ENCODE results near the gene ASTN2.
A peak's percentile ranks its signal among the peaks of the same experiment; 100 is the strongest.

Gene ASTN2

DNA sequence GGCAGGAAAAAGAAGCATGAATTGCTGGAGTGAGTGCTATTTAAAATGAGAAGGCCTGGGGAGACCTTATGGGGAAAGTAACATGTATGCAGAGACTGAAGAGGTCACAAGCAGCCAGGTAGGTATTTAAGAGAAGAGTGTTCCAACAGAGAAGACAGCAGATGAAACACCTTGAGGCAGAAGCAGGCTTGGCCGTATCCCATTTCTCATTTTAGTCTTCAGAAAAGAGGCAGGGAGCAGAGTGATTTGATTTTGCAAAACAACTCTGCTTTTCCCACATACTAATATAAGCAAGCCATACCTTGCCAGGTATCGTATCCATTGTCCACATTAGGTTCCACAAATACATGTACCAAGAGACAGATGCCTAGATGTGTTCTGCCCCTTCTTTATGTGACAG, 244.3 kb downstream of the ASTN2 start:
- Histone ChIP-seq H3K4me3 (ENCODE audit: low read depth in 1 of 2, low read length in 2 of 2) (no peak overlapping the region), H3K79me2 (ENCODE audit: insufficient read depth, low read length) (no peaks in the 10 kb centered on the region), H3K4me2 (ENCODE audit: insufficient read depth, low read length) (no peak overlapping the region), H3K9ac (ENCODE audit: low read depth, low read length) (no peak overlapping the region), H3K27me3 (ENCODE audit: insufficient read depth, low read length, poor library complexity) (no peaks in the 10 kb centered on the region), H2AFZ (ENCODE audit: low read depth, low read length) (no peak overlapping the region), H3K4me1 (ENCODE audit: insufficient read depth, low read length) (no peaks in the 10 kb centered on the region), H3K27ac (ENCODE audit: low read length) (no peak overlapping the region), H3K36me3 (ENCODE audit: insufficient read depth, low read length) (no peaks in the 10 kb centered on the region), H4K20me1 (ENCODE audit: insufficient read depth, low read length) (no peaks in the 10 kb centered on the region), H3K9me3 (ENCODE audit: insufficient read depth, low read length, severe bottlenecking) (no peaks in the 10 kb centered on the region)
- DNase-seq (no peak), ATAC-seq (ENCODE audit: insufficient read depth, low read depth) (no peak)
- TF ChIP-seq, protein P1, sequence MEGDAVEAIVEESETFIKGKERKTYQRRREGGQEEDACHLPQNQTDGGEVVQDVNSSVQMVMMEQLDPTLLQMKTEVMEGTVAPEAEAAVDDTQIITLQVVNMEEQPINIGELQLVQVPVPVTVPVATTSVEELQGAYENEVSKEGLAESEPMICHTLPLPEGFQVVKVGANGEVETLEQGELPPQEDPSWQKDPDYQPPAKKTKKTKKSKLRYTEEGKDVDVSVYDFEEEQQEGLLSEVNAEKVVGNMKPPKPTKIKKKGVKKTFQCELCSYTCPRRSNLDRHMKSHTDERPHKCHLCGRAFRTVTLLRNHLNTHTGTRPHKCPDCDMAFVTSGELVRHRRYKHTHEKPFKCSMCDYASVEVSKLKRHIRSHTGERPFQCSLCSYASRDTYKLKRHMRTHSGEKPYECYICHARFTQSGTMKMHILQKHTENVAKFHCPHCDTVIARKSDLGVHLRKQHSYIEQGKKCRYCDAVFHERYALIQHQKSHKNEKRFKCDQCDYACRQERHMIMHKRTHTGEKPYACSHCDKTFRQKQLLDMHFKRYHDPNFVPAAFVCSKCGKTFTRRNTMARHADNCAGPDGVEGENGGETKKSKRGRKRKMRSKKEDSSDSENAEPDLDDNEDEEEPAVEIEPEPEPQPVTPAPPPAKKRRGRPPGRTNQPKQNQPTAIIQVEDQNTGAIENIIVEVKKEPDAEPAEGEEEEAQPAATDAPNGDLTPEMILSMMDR (IDR thresholded peaks at IDR 0.05; ENCODE audit: borderline replicate concordance, extremely low read depth, low read length, poor library complexity, severe bottlenecking): no peak
- no peak for TF ChIP-seq EZH2 (IDR thresholded peaks at IDR 0.05; ENCODE audit: borderline replicate concordance, low read depth, low read length, severe bottlenecking)

- Histone ChIP-seq H3K4me2 (ENCODE audit: insufficient read depth, low read length) (no peak overlapping the region), H3K4me3 (ENCODE audit: low read depth in 1 of 2, low read length in 2 of 2) (no peak overlapping the region), H3K79me2 (ENCODE audit: insufficient read depth, low read length) (no peaks in the 10 kb centered on the region), H3K9ac (ENCODE audit: low read depth, low read length) (no peak overlapping the region), H4K20me1 (ENCODE audit: insufficient read depth, low read length) (no peaks in the 10 kb centered on the region), H3K4me1 (ENCODE audit: insufficient read depth, low read length) (no peaks in the 10 kb centered on the region), H3K27me3 (ENCODE audit: insufficient read depth, low read length, poor library complexity) (no peaks in the 10 kb centered on the region), H3K9me3 (ENCODE audit: insufficient read depth, low read length, severe bottlenecking) (no peaks in the 10 kb centered on the region), H3K36me3 (ENCODE audit: insufficient read depth, low read length) (no peaks in the 10 kb centered on the region), H2AFZ (ENCODE audit: low read depth, low read length) (no peak overlapping the region), H3K27ac (ENCODE audit: low read length) (no peak overlapping the region)
- no peak for DNase-seq
- ATAC-seq (ENCODE audit: insufficient read depth, low read depth): no peak
- no peak for TF ChIP-seq EZH2 (IDR thresholded peaks at IDR 0.05; ENCODE audit: borderline replicate concordance, low read depth, low read length, severe bottlenecking)
- TF ChIP-seq, protein P1 (IDR thresholded peaks at IDR 0.05; ENCODE audit: borderline replicate concordance, extremely low read depth, low read length, poor library complexity, severe bottlenecking): no peak
These were observed 245.7 kb downstream of the ASTN2 start for GRCh38 chr9:117169089-117169621.

DNA sequence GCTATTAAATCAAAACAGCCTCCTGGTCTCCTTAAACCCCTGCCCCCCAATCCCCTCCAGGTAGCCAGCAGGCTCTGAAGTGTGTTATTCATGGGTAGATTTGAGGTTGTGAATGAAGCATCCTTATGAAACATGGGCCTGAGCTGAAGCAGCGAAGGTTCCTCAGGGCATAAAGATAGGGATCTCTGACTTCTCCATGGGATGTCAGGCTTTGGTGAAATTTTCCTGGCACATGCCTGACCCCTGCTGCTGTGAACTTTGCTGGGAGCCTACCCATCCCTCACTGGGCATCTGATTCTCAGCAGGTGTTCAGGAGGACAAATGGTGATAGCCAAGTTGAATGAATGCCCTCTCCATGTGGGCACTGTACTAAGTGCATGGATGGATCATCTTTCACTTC, 250.3 kb downstream of the ASTN2 start:
- Histone ChIP-seq H3K36me3 (ENCODE audit: insufficient read depth, low read length) (no peaks in the 10 kb centered on the region), H3K4me2 (ENCODE audit: insufficient read depth, low read length) (no peak overlapping the region), H3K4me1 (ENCODE audit: insufficient read depth, low read length) (no peaks in the 10 kb centered on the region), H3K79me2 (ENCODE audit: insufficient read depth, low read length) (no peaks in the 10 kb centered on the region), H3K9ac (ENCODE audit: low read depth, low read length) (no peak overlapping the region), H3K27ac (ENCODE audit: low read length) (no peak overlapping the region), H3K4me3 (ENCODE audit: low read depth in 1 of 2, low read length in 2 of 2) (no peak overlapping the region), H3K27me3 (ENCODE audit: insufficient read depth, low read length, poor library complexity) (no peaks in the 10 kb centered on the region), H2AFZ (ENCODE audit: low read depth, low read length) (no peak overlapping the region), H4K20me1 (ENCODE audit: insufficient read depth, low read length) (no peaks in the 10 kb centered on the region), H3K9me3 (ENCODE audit: insufficient read depth, low read length, severe bottlenecking) (no peaks in the 10 kb centered on the region)
- no peak for ATAC-seq (ENCODE audit: insufficient read depth, low read depth)
- no peak for DNase-seq
- TF ChIP-seq, protein P1 (IDR thresholded peaks at IDR 0.05; ENCODE audit: borderline replicate concordance, extremely low read depth, low read length, poor library complexity, severe bottlenecking): no peak

- Histone ChIP-seq H3K4me2 (ENCODE audit: insufficient read depth, low read length) (no peak overlapping the region), H3K36me3 (ENCODE audit: insufficient read depth, low read length) (no peaks in the 10 kb centered on the region), H3K79me2 (ENCODE audit: insufficient read depth, low read length) (no peaks in the 10 kb centered on the region), H3K4me3 (ENCODE audit: low read depth in 1 of 2, low read length in 2 of 2) (no peak overlapping the region), H3K9ac (ENCODE audit: low read depth, low read length) (no peak overlapping the region), H4K20me1 (ENCODE audit: insufficient read depth, low read length) (no peaks in the 10 kb centered on the region), H3K27ac (ENCODE audit: low read length) (no peak overlapping the region), H3K27me3 (ENCODE audit: insufficient read depth, low read length, poor library complexity) (no peaks in the 10 kb centered on the region), H3K4me1 (ENCODE audit: insufficient read depth, low read length) (no peaks in the 10 kb centered on the region), H3K9me3 (ENCODE audit: insufficient read depth, low read length, severe bottlenecking) (no peaks in the 10 kb centered on the region), H2AFZ (ENCODE audit: low read depth, low read length) (no peak overlapping the region)
- ATAC-seq (ENCODE audit: insufficient read depth, low read depth) (no peak), DNase-seq (no peak)
- TF ChIP-seq, protein P1 (IDR thresholded peaks at IDR 0.05; ENCODE audit: borderline replicate concordance, extremely low read depth, low read length, poor library complexity, severe bottlenecking): peak; percentile 36
- no peak for TF ChIP-seq EZH2 (IDR thresholded peaks at IDR 0.05; ENCODE audit: borderline replicate concordance, low read depth, low read length, severe bottlenecking)
These were observed 254.6 kb downstream of the ASTN2 start for GRCh38 chr9:117160254-117160653.

Data from DND-41 (cell line).